Esophagus squamous epithelium (tissue), 4 donors: ENCODE measurements around the gene DHRS7.

Experiments
- POLR2A ChIP-seq, 4 donors: fragments of 450-650 bp; IDR thresholded peaks; one replicate each; pipeline ENCODE4 v1.6.1; 2017; ENCODE audit warnings: antibody characterized with exemption in 4 of 4, mild to moderate bottlenecking in 4 of 4, moderate library complexity in 3 of 4
- TF ChIP-seq, protein P1 (sequence below), 6 experiments: fragments of 450-650 bp in 4 of 6; fragments of 200-600 bp in 2 of 6; sonication (generic) in 2 of 6; IDR thresholded peaks; one replicate each; pipeline ENCODE4 v1.5.1; 2016 to 2019; ENCODE audit warnings: antibody characterized with exemption in 6 of 6, mild to moderate bottlenecking in 4 of 6, moderate library complexity in 4 of 6

DNA sequence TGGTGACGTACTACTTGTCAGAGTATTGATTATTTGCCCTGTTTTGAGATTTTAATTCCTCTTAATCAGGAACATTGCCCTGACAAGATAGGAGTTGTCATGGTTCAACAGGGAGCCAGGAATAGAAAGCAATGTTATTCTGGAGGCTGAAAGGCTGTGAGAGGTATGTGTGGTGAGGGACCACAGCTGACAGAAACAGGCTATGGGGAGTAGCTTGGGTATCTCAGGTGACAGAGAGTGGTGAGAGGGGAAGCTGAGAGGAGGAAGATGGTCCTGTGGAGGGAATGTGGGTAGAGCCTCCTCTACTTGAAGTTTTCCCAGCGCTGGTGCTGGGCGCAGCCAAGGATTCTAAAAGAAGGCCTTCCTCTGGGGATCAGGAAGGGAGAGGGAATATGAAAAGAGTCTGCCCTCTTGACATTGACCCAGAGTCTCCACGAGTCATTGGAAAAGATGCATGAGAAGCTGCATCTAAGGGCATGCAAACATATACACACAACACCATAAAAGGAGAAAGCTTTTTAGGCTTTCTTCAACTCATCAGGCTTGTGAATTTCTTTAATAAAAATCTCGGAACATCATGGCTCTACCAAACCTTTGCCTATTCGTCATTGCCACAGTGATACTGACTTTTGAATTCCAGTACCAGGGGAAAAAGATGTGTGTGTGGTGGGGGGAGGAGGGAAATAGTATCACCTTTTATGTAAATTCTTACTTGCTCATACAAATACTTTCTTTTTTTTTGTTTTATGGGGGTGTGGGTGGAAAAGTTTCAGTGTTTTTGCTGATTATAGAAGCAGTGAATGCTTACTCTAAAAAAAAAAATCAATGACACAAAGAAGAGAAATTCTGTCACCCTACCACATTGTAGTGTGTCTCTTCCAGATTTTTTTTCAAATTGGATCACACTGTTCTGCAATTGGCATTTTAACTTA lies 39.9 kb upstream of the DHRS7 start:
- no peak for TF ChIP-seq POLR2A (IDR thresholded peaks at IDR 0.05)
- TF ChIP-seq, protein P1, sequence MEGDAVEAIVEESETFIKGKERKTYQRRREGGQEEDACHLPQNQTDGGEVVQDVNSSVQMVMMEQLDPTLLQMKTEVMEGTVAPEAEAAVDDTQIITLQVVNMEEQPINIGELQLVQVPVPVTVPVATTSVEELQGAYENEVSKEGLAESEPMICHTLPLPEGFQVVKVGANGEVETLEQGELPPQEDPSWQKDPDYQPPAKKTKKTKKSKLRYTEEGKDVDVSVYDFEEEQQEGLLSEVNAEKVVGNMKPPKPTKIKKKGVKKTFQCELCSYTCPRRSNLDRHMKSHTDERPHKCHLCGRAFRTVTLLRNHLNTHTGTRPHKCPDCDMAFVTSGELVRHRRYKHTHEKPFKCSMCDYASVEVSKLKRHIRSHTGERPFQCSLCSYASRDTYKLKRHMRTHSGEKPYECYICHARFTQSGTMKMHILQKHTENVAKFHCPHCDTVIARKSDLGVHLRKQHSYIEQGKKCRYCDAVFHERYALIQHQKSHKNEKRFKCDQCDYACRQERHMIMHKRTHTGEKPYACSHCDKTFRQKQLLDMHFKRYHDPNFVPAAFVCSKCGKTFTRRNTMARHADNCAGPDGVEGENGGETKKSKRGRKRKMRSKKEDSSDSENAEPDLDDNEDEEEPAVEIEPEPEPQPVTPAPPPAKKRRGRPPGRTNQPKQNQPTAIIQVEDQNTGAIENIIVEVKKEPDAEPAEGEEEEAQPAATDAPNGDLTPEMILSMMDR (IDR thresholded peaks at IDR 0.05) = no peak
